Heart right ventricle (tissue), 16 donors: ENCODE data around the gene KLK12. TPM values are rescaled to one million over a fixed set of nuclear protein-coding genes. Genes with fewer than 3 reads are reported as not detected.

Experiments used
- ATAC-seq, 8 donors: fragments of 200-7000 bp; cut with Tn5 transposase; one replicate each; pipeline ENCODE4 v1.9.1; 2020; ENCODE audit warnings: mild to moderate bottlenecking in 8 of 8, moderate library complexity in 8 of 8, moderate number of reproducible peaks in 1 of 8
- DNase-seq, 2 donors: peaks; one replicate each; pipeline ENCODE4 v3.0.0-alpha.2; 2020
- H3K27ac ChIP-seq, 10 donors: fragments of 200-600 bp; sonication (generic) in 2 of 10; one replicate each; pipeline versions ENCODE4 v1.5.0 to v1.8.0; 2020 to 2022; ENCODE audit warnings: mild to moderate bottlenecking in 3 of 10
- H3K27me3 ChIP-seq, 7 donors: fragments of 200-600 bp; one replicate each; pipeline ENCODE4 v1.8.0; 2021 to 2022; ENCODE audit warnings: mild to moderate bottlenecking in 2 of 7
- H3K36me3 ChIP-seq, 9 donors: fragments of 200-600 bp; sonication (generic) in 1 of 9; one replicate each; pipeline versions ENCODE4 v1.5.0 to v1.8.0; 2020 to 2022; ENCODE audit warnings: mild to moderate bottlenecking in 2 of 9
- H3K4me1 ChIP-seq, 9 donors: fragments of 200-600 bp; sonication (generic) in 1 of 9; one replicate each; pipeline versions ENCODE4 v1.5.0 to v1.8.0; 2020 to 2022; ENCODE audit warnings: mild to moderate bottlenecking in 4 of 9
- H3K4me3 ChIP-seq, 10 donors: fragments of 200-600 bp; sonication (generic) in 2 of 10; one replicate each; pipeline versions ENCODE4 v1.5.0 to v1.8.0; 2020 to 2022; ENCODE audit warnings: mild to moderate bottlenecking in 7 of 10, moderate library complexity in 2 of 10
- H3K9me3 ChIP-seq, 11 donors: fragments of 200-600 bp in 10 of 11; sonication (generic) in 2 of 11; one replicate each; pipeline versions ENCODE4 v1.5.0 to v1.8.0; 2013 to 2022; ENCODE audit warnings: mild to moderate bottlenecking in 2 of 11, control low read depth in 1 of 11, moderate library complexity in 1 of 11
- CTCF ChIP-seq, 9 donors: fragments of 200-600 bp; sonication (generic) in 2 of 9; IDR thresholded peaks; one replicate each; pipeline versions ENCODE4 v1.5.0 to v1.8.0; 2021 to 2022; ENCODE audit warnings: antibody characterized with exemption in 9 of 9, mild to moderate bottlenecking in 5 of 9, moderate library complexity in 1 of 9
- WGBS, 2 donors: extraction: QIAGEN DNeasy Blood & Tissue Kit; methylation state at CpG; one replicate each; pipeline ENCODE4 v1.1.7; 2013; ENCODE audit warnings: inconsistent platforms in 1 of 2; 5-methylcytosine and 5-hydroxymethylcytosine counted together
- intact Hi-C, 10 donors: fragments of 100-400 bp; cut with DNase I; formaldehyde crosslinking; loops; one replicate each; pipeline versions ENCODE4 v1.11.1 to v1.14.2; 2022
- polyA plus RNA-seq, 2 donors: library from polyadenylated mRNA; stranded (reverse); fragments of 200-250 nt; gene quantifications; one replicate each; pipeline ENCODE4 v1.2.3, GENCODE V29; 2013
- total RNA-seq, 10 donors: library from RNA; stranded (reverse); fragmentation: NEBNext Ultra II Directional in 3 of 10; extraction: Animal tissue kit (Norgen Biotek cat#: 25700) in 3 of 10; gene quantifications; one replicate each; pipeline versions ENCODE4 v1.2.1 to v1.2.4, GENCODE V29; 2021 to 2023
- donor health status: Arrhythmogenic right ventricular cardiomyopathy.
- donor health status: ischemic (EF 13 %, LVEDD 7.1; RV severe dilation, severe dysfunction).
- donor health status: healthy with polysubstance abuse.
- donor health status: DM: no; HTN: yes; CAD: no.
- donor health status: DM: no; HTN: no; CAD: no.
- donor health status: ischemic (EF 25% LVEDD 6.9; RV normal size, moderate dysfunction).
- donor health status: ischemic (EF 25% LVEDD 5.7; RV mildly dilated, moderate dysfunction).
- donor health status: healthy.
- donor health status: DM: yes; HTN: yes; CAD: no.
- donor health status: Ischemic cardiomyopathy.
- donor health status: ischemic (EF 35%, LVEDD 5.7; RV mildly dilated, moderate dysfunction).
- donor health status: nonischemic (EF 11% LVEDD 7.7; RV severe dilation, severe dysfunction).
- donor health status: DM: yes; HTN: yes; CAD: no.
- donor health status: PGD.
- donor health status: ischemic (EF 29% LVEDD 5.4; RV normal size, mild dysfunction).
- donor health status: nonischemic (EF 23%, LVEDD 6.1; RV moderate dilation, normal function).

KLK12 gene
- total and polyA plus RNA-seq, 12 donors = not detected

DNA sequence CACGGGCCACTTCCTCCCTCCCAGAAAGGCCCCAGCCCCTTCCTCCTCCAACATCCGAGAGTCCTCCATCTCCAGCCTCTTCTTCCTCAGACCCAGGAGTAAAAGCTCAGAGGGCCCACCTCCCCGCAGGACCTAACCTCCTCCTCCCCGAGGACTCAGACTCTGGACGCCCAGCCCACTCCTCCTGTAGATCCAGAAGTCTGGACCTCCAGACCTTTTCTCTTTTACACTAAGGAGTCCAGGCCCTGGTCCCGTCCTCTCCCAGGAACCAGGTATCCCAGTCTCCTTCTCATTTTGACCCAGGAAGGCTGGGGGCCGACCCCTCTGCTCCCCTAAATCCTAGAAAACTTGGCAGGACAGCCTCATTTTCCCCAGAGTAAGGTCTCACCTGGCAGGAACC is 31.5 kb downstream of the KLK12 start:
- intact Hi-C loops = loop anchor here in 1 of 10 donors (10.0 kb wide), 1 partner anchor 69 kb away; no protein-coding TSS in a partner anchor
- no peak overlapping the region for H3K27ac ChIP-seq
- H3K36me3 ChIP-seq = no peaks in the 10 kb centered on the region
- no peaks in the 10 kb centered on the region for H3K9me3 ChIP-seq
- no peak for ATAC-seq
- TF ChIP-seq CTCF (IDR thresholded peaks at IDR 0.05) = no peak
- no peaks in the 10 kb centered on the region for H3K4me1 ChIP-seq
- H3K4me3 ChIP-seq = no peak overlapping the region
- peaks cover 6 to 83% (median 77%) of the 10 kb centered on the region in 7 donors for H3K27me3 ChIP-seq
- DNase-seq = no peak
- WGBS, 2 donors = 73 to 77% methylated on average over 7 of the region's 7 CpGs

- ATAC-seq (no peak), DNase-seq (no peak)
- H3K27ac ChIP-seq = no peak overlapping the region
- H3K27me3 ChIP-seq = peaks cover 6 to 83% (median 79%) of the 10 kb centered on the region in 7 donors
- no peaks in the 10 kb centered on the region for H3K9me3 ChIP-seq
- TF ChIP-seq CTCF (IDR thresholded peaks at IDR 0.05) = no peak
- no peaks in the 10 kb centered on the region for H3K36me3 ChIP-seq
- H3K4me1 ChIP-seq = no peaks in the 10 kb centered on the region
- WGBS, 2 donors = 46 to 61% methylated on average over 42 of the region's 42 CpGs
- intact Hi-C loops = loop anchor here in 1 of 10 donors (10.0 kb wide), 1 partner anchor 68 kb away; no protein-coding TSS in a partner anchor
- no peak overlapping the region for H3K4me3 ChIP-seq
Measured at GRCh38 chr19:51002542-51003311, 32.1 kb downstream of the KLK12 start.

DNA sequence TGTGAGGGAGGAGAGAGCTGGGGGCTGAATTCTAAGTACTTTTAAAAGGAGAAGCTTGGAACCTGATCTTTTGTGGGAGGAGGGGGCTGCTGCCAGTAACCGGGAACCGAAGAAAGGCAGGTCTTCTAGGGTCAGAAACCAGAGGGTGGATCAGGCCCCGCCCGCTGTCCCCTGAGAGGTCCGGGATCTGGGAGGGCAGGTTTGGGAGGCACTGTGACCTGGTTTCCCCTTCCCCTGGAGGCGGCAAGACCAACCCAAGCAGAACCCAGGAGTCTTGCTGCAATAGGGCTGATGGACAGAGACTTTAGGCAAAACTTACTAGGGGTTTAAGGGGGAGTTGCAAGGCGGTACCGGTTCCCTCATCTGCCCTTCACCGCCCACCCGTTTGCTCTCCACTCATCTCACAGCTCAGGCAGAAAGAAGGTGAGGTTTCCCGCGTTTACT is 32.7 kb downstream of the KLK12 start:
- no peaks in the 10 kb centered on the region for H3K4me1 ChIP-seq
- no peak overlapping the region for H3K27ac ChIP-seq
- DNase-seq (no peak), ATAC-seq (no peak)
- H3K9me3 ChIP-seq = no peaks in the 10 kb centered on the region
- H3K4me3 ChIP-seq = no peak overlapping the region
- intact Hi-C loops = loop anchor here in 1 of 10 donors (10.0 kb wide), 1 partner anchor 67 kb away; no protein-coding TSS in a partner anchor
- WGBS, 2 donors = 30 to 43% methylated on average over 12 of the region's 12 CpGs
- TF ChIP-seq CTCF (IDR thresholded peaks at IDR 0.05) = no peak
- peaks cover 6 to 87% (median 76%) of the 10 kb centered on the region in 7 donors for H3K27me3 ChIP-seq
- H3K36me3 ChIP-seq = no peaks in the 10 kb centered on the region

- intact Hi-C loops = loop anchor here in 1 of 10 donors (10.0 kb wide), 1 partner anchor 67 kb away; no protein-coding TSS in a partner anchor
- no peak for DNase-seq
- ATAC-seq = no peak
Measured at GRCh38 chr19:51001515-51001914, 33.3 kb downstream of the KLK12 start, which contains the start of gene KLK8. TSS of gene KLK8 (minus strand) at chr19:51001604. CDS start at chr19:51001167, 437 bp downstream.

More at GRCh38 chr19:51001515-51001914, 33.3 kb downstream of the KLK12 start, which contains the start of gene KLK8:
- Histone ChIP-seq H3K4me1 (no peaks in the 10 kb centered on the region), H3K27ac (no peak within 1 kb of the TSS), H3K4me3 (no peak within 1 kb of the TSS), H3K9me3 (no peaks in the 10 kb centered on the region), H3K36me3 (no peaks in the 10 kb centered on the region), H3K27me3 (peaks cover 6 to 83% (median 71%) of the 10 kb centered on the region in 7 donors)
- WGBS, 2 donors = 20 to 30% methylated on average over 7 of the region's 7 CpGs
- TF ChIP-seq CTCF (IDR thresholded peaks at IDR 0.05) = no peak
